ENCODE results near the gene IPPK. TPM values are rescaled to one million over a fixed set of nuclear protein-coding genes. Genes with fewer than 3 reads are reported as not detected.

The IPPK gene
- total RNA-seq, 1 experiment from 2014 or later, result 5.4 TPM

DNA sequence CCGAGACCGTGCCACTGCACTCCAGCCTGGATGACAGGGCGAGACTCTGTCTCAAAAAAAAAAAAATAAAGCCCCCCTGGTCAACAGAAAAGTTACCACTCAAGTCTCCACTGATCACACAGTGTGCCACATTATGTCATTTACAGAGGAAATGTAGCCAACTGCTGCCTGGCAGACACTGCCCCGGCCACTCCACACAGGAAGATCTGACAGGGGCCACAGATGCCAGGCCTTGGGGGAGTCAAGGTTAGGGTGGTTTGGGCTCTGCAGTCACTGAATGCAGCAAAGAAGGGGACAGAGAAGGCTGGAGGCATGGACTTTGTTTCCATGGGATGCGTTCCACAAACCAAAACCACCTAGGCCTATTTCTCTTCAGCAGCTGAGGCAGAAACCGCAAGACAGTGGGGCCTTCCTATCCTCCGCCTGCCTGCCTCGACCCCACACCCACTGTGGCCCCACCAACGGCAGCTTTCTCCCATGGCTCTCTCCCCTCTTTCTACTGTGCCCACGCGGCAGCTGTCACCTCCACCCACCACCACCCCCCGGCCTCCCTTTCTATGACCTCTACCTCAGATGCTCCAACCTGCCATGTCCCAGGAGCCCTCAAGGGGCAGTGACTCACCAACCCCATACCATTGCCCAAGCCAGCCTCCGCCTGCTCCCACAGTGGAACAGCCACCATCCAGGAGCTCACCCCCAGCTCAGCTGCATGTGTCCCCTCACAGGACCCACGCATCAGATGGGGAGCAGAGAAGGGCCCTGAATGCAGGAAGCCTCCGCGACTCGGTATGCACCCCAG is 12.4 kb downstream of the IPPK start:
- DNase-seq (ENCODE audit: low read depth), result no peak

DNA sequence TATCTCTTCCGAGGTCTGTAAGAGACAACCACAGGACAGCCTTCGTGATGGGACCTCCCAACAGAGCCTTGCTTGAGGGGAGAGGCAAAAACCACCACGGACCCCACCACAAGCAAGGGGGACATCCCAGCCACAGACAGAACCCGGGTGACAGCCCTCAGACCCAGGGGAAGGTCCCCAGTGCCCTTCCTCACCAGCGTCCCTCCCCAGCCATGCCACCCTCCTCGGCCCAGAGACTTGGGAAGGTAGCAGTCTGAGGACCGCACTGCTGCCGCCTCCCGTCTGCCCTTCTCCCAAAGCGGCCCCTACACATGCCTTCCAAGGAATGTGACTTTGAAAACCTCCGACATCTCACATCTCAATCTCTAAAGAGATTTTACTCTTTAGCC is 13.4 kb downstream of the IPPK start:
- DNase-seq (ENCODE audit: low read depth), result no peak

DNA sequence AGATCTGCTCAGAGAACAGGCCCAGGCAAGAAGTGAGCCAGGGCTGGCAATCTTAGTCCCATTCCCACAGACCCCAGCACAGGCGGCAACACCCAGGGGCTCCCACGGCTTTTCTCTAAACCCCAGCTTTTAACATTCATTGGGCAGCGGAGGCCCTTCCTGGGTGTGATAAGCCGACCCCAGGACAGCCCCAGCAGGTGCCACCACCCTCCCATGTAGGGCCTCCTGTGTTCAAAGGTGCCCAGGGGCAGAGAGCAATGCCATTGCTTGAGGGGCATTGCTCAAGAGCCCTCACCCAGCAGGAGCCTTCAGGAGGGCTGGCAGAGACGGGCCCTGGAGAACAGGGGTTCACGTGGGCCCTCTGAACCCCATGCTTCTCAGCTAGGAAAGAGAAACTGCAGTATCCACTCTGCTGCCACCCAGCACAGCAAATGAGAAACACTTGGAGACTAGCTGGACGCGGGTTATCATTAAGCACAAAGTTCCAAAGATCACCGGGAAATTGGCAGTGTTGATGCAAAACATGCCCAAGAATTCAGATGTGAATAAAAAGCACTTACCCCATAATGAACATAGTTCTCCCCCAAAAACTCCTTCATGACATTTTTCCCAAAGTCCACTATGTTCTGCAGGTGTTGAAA is 13.9 kb downstream of the IPPK start:
- DNase-seq (ENCODE audit: low read depth), result no peak

DNA sequence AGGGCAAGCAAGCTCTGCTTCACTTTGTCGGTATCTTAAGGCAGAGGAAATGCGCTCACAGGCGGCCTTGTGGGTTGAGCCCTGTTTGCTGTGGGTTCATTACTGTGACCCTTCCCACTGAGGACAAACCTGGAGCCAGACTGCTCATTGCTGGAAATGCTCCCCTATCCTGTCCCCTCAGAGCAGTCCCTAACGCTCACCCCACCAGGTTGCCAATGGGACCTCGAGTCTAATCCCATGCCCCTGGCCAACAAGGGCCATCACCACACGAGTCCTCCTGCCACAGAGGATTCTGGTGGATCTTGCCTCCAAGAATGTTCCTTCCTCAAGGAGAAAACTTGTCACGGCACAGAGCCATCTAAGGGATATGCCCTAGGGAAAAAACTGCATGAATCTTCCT is 14.6 kb downstream of the IPPK start:
- DNase-seq (ENCODE audit: low read depth), result no peak

DNA sequence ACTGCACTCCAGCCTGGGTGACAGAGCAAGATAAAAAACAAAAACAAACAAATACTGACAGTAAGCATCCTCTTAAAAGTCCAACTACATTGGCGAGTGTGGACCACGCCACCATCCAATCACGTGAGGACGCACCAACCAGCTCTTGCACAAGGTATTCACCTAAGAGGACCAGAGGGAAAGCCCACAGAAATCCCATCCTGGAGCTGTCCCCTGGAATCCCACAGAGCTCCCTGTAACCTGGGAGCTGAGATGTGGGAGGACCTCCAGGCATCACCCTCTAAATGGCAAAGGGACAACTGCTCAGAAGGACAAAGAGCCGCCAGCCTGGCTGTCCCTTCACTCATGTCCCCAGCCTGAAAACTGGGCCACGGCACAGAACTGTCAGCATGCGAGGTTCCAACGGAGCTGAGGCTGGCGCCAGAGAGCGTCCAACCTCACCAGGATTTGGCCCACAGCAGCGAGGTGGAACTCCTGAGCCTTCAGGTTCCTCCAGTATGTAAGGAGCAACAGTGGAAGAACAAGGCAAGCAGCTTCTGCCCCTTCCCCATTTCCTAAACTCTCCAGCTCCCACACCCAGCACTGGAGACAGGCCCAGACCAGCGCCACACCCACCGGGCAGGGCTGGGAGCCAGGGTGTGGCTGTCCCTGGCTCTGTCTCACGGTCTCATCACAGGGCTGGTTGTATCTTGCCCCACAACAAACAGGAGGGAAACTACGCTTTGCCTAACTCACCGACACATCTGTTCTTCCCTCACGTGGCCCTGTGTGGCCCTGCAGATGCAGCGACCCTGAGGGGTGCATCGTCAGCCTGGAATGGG is 15.2 kb downstream of the IPPK start:
- no peak for DNase-seq (ENCODE audit: low read depth)

DNA sequence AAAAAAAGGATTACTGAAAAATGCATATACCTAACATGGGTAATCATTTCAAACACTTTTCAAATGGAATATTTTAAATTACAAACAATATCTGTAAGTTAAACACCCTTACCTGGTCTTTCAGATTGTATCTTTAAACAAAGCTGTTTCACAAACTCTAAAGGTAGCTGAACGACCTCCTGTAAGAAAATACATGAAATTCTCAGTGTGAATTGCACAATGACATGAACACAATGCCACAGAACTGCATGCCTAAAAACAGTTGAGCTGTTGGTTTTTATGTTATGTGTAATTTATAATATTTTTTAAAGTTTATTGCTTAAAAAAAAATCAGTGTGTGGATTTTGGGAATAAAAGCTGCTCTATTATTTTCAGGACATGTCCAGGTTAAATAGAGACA is 17.5 kb downstream of the IPPK start:
- no peak for DNase-seq (ENCODE audit: low read depth)

DNA sequence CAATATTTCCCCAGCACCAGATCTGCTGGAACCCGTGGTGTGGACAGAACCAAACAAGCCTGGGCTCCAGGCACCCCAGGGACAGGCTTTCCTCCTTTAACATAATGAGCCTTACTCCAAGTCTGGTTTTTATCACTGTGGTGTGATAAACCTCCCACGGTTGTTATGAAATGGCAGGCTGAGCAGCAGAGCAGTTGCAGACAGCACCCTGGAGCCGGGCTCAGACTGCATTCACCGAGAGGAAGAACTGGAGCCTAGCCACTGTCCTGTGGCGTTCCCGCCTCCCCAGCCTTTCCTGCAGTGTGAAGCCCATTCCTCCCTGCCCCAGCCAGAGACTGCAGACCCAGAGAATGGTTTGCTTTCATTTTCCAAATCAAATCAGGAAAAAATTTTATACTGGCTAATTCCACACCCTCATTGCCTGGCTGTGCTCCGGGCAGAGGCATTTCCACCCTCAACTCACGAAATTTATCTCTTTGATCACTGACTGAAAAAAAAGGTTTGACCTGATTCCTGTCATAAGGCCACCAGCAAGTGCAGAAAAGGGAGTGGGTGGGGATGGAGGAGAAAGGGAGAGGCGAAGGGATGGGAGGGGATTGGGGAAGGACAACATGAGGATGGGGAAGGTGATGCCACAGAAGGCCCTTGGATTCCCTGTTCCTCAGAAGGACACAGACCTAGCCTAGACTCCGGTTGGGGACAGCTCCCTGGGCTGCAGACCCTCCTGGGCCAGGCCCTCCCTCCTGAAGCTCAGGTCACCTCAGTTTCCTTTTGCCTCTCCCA is 18.9 kb downstream of the IPPK start:
- no peak for DNase-seq (ENCODE audit: low read depth)

DNA sequence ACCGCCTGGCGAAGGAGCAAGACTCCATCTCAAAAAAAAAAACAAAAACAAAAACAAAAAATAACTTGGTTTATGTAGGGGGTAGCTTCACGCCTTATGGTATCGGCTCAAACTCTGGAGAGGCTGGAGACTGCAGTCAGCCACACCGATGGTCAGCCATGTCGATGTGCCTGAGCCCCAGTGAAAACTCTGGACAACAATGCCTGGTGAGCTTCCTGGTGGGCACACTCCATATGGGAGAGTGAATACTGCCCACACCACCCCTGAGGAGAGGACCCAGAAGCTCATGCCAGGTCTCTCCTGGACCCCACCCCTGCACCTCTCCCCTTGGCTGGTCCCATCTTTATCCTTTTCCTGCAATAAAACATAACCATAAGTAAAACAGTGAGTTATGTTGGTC is 19.6 kb downstream of the IPPK start:
- no peak for DNase-seq (ENCODE audit: low read depth)

DNA sequence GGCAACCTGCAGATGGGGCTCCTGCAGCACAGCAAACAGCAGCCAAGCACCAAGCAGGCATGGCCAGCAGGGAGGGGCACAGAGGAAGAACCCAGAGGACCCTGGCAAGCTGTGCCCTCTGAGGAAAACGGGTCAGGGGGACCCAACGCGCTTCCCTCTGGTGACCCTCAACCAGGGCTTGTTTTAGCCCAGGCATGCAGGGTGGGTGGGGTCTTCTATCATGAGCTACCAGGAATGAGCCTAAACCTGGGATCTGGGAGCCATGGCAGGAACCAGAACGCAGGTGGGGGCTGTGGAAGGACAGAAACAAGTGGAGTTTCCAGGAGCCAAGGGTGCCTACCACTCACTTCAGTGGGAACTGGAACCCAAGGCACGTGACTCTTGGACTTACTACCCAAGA is 20.9 kb downstream of the IPPK start:
- DNase-seq (ENCODE audit: low read depth), result no peak

DNA sequence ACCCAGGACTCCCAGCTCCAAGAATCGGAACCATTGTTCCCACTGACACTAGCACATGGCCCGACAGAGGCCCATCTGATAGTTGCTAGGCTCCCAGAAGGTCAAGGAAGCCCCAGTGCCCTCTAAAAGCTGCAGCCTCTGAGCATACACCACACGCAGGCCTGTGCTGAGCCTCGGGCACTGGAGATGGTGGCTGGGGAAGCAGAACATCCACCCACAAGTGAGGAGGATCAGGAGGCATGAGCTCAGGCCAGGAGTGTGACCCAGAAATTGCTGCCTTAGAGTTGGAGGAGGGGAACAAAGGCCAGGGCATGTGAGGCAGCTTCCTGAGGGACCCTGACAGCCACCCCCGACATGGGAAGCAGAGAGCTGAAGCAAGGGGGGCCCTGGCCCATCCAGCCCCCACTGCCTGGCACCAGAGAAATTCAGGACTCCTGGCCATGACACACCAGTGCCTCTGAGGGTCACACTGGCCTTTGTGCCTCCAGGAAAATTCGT is 21.4 kb downstream of the IPPK start:
- DNase-seq (ENCODE audit: low read depth), result no peak

DNA sequence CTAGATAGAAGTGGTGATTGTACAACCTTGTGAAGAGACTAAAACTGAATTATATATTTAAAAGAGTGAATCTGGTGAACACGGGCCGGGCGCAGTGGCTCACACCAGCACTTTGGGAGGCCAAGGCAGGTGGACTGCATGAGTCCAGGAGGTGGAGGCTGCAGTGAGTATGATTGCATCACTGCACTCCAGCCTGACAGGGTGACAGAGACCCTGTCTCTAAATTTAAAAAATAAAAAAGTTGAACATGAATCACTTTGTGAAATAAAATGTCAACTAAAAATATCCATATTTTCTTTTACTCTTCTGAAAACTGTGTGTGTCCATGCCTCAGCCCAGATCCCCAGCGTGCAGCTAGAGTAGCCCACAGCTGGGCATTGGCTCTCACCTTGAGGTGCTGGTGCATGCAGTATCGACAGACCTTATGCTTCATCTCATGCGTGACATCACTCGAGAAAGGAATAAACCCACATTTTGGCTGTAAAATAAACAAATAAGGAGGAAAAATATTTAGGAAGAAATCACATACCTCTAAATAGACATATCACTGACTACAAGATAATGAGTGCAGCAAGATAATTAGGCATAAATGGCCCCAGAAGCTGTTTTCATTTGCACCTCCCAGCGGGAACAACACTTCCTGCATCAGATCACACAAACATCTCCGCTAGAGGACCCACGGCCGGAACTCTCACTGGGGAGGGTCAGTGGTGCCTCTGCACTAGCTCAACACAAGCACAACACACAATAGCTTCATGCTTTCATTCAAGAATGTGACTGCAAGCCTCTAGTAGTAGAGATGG is 22.1 kb downstream of the IPPK start:
- DNase-seq (ENCODE audit: low read depth), result no peak

DNA sequence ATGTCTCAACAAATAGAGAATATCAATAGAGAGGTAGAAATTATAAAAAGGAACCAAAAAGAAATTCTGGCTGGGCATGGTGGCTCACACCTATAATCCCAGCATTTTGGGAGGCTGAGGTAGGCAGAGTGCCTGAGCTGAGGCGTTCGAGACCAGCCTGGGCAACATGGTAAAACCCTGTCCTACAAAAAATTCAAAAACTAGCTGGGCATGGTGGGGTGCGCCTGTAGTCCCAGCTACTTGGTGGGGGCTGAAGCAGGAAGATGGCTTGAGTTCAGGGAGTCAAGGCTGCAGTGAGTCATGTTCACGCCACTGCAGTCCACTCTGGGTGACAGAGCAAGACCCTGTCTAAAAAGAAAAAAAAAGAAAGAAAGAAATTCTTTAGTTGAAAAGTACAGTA is 24.9 kb downstream of the IPPK start:
- DNase-seq (ENCODE audit: low read depth), result no peak

DNA sequence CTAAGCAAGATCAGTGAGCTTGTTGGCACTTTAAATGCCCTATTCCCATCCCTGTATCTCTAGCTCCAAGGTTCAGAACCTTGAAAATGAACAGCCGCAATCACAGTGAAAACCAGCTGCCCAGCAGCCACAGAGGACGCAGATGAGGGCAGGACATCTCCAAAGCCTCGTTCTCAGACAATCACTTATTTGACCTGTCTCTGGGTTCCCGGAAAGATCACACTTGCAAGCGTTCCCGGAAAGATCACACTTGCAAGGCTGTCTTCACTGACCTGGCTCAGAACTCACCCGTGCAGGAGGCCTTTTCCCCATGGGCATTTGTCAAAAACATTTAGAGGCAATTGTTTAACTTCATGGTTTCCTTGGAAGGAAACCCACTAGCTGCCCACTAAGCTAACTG is 25.7 kb downstream of the IPPK start:
- DNase-seq (ENCODE audit: low read depth), result no peak

DNA sequence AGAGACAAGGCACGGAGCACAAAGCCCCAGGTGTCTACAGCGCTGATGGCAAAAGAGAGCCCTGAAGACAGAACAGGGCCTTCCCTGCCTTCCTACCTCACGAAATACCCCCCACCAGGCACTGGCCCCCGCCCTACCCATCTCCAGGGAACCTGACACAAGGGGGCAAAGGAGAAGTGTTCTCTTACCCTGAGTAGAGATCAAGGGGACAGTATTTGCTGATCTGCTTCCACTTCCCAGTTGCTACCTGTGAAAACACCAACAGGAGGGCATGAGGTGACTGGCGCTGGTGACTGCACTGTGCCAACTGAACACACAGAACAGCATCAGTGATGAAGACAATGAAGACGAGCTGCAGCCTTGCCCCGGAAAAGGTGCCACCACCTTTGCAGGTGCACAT is 27.4 kb downstream of the IPPK start:
- no peak for DNase-seq (ENCODE audit: low read depth)

DNA sequence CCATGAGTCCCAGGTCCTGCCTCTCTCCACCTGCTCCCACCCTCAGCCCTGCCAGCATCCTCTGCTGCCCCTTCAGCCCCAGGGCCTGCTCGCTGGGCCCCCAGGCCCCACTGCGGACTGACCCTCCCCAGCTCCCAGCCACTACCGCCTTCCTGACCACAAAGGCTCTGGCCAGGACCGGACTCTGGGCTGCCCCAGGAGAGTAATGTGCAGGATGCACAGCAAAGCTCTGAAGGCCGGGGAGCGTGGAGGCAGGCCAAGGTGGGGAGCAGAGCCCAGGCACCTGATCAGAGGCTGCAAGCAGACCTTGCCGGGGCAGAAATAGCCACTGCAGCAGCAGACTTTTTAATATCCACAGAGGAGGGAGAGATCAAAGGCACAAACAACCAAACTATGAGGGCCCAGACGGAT is 27.9 kb downstream of the IPPK start:
- DNase-seq (ENCODE audit: low read depth), result no peak

DNA sequence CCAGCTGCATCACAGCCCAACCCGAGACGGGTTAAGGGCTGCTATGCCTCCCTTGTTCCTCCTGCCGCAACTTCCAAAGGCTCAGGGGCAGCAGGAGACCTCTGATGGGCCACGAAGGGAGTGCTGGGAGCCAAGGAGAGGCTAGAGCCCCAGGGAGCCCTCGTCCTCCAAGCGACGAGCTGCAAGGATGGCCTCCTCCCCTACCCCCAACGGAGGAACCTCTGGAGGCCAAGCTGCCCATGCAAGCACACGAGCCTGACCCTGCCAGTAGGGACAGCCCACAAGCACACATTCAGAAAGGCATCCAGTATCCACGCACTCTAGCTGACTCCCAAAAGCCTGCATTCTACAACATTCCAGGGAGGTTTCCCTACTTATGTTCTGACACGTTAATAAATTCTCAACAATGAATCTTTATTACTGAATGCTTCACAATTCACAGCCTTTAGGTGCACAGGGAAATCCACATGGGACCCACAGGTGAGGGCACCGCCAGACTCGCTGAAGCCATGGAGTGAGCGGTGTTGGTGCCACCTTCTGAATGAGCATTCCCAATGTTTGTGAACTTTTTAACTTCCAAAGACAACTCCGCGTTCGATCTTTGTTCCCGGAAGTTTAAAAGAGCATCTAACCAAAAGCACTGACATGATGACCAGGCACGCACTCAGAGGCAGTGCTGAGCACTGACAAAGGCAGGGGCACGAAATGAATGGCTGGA is 28.7 kb downstream of the IPPK start:
- no peak for DNase-seq (ENCODE audit: low read depth)

DNA sequence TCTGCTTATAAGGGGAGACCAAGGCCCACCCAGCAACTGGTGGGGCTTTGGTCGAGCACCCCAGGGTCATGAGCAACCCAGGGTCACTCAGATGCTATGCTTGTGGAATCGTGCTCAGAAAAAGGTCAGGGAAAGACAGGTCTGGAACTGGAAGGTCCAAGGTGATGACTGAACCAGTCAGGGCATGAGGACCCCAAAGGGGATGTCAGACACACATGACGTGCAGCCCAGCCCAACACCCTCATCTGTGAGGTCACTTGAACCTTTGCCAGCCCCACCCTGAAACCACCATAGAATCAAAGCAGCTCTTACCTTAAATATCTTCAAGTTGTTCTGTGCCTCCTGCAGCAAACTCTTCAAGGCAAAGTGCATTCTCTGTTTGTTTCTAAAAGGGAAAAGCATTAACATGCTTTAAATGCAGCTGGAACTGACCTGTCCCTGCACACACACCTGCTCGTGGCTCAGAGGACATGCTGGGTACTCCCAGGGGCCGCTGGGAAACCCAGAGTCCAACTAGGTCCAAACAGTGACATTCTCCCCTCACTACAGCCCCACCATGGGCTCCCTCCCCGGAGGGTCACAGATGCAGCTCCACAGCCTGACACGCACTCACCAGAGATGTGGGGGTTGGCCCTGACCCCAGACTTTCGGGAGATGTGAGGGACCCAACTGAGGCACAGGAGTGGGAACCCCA is 29.4 kb downstream of the IPPK start:
- DNase-seq (ENCODE audit: low read depth), result no peak

DNA sequence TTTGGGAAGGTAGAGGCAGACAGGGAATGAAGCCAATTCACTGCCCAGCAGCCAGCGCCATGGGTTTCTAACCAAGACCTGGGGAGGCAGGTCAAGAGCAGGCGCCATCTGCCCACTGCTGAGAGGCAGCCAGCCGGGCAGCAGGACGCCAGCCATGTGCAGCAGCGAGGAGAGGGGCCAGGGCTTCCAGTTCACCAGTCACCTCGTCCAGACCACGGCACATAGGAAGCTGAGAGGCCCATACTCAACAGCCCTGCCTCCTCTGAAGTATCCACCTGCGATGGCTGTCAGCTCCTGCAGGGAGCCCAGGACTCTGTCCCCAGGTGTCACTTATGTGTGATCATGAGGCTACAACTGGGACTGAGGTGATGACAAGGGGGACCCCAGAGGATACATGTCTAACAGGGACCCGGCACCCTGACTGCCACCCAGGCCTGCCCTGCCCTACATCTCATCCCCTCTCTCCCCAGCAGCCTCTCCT is 30.1 kb downstream of the IPPK start:
- no peak for DNase-seq (ENCODE audit: low read depth)

DNA sequence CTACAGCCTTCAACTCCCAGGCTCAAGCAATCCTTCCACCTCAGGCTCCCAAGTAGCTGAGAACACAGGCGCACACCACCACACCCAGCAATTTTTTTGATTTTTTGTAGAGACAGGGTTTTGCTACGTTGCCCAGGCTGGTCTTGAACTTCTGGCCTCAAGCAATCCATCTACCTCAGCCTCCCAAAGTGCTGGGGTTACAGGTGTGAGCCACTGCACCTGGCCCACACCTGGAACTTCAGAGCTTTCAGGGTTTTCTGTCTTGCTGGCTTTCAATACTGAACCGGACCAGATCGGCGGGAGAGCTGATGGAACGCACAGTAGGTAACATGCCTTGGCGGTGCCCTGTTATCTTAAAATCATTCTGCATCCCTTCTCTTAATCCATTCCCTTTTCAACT is 30.8 kb downstream of the IPPK start:
- no peak for DNase-seq (ENCODE audit: low read depth)
